K562 (cell line): Measurements from ENCODE around the gene RSRC1. TPM values are rescaled to one million over a fixed set of nuclear protein-coding genes. Genes with fewer than 3 reads are reported as not detected.

Source experiments
- ATAC-seq: fragments of 200-7000 bp; cut with Tn5 transposase; 3 replicates; pipeline ENCODE4 v1.9.1; 2020; ENCODE audit warnings: moderate library complexity
- BruUV-seq: library from RNA; stranded (reverse); fragments of 400-500 nt; replicated peaks from 2 replicates; lab custom pipeline; 2021; lab: Mats Ljungman, UMichigan
- CTCF ChIA-PET: fragments of 300-600 bp; formaldehyde crosslinking; extraction: SDS; loops from one replicate; lab custom pipeline; 2021; ENCODE audit warnings: low intra/inter-chr PET ratio; lab: Yijun Ruan, JAX
- POLR2A ChIA-PET: fragments of 300-600, 350-650 bp; sonication (Branson Sonifier 250); formaldehyde crosslinking; extraction: SDS; loops from one replicate; lab custom pipeline; 2021; ENCODE audit warnings: antibody characterized with exemption, inconsistent platforms; lab: Yijun Ruan, JAX
- DNase-seq, 4 experiments: peaks; one replicate each; pipeline versions ENCODE4 v3.0.0 to v3.0.0-alpha.2; 2011 to 2018; ENCODE audit warnings: low spot score in 3 of 4, mixed read lengths in 3 of 4; ENCODE audit errors: extremely low read depth in 1 of 4
- FAIRE-seq: peaks from 2 replicates; lab custom pipeline; 2011; peaks lifted over from hg19 to GRCh38; lab: Jason Lieb, UNC
- H2AFZ ChIP-seq: 2 replicates; pipeline ENCODE4 v1.6.0; 2011; ENCODE audit warnings: low read depth, low read length, control low read depth, inconsistent platforms
- H3K27ac ChIP-seq: fragments of 200-600 bp; 3 replicates; pipeline ENCODE4 v1.8.0; 2011; ENCODE audit warnings: low read depth, mild to moderate bottlenecking, control low read depth, inconsistent platforms, low read length, moderate library complexity, mixed read lengths; ENCODE audit errors: extremely low read depth
- H3K27me3 ChIP-seq, 2 experiments: fragments of 300-600 bp in 1 of 2; 2 replicates in 1 of 2; 3 replicates in 1 of 2; pipeline versions ENCODE4 v1.6.0 to v1.8.0; 2011; ENCODE audit warnings: inconsistent platforms in 2 of 2, low read length in 2 of 2, mild to moderate bottlenecking in 1 of 2, mixed read lengths in 1 of 2, moderate library complexity in 1 of 2; ENCODE audit not compliant: control insufficient read depth in 2 of 2, insufficient read depth in 2 of 2
- H3K36me3 ChIP-seq: fragments of 300-600 bp; 3 replicates; pipeline ENCODE4 v1.8.0; 2011; ENCODE audit warnings: mild to moderate bottlenecking, low read length, inconsistent platforms; ENCODE audit not compliant: control insufficient read depth, insufficient read depth
- H3K4me1 ChIP-seq, 2 experiments: fragments of 200-600 bp in 1 of 2; replicated peaks in 1 of 2; 2 replicates in 1 of 2; 3 replicates in 1 of 2; pipeline versions ENCODE4 v1.5.1 to v1.8.0; 2011; ENCODE audit warnings: inconsistent platforms in 2 of 2, low read length in 2 of 2, mild to moderate bottlenecking in 1 of 2, mixed read lengths in 1 of 2, moderate library complexity in 1 of 2; ENCODE audit not compliant: control insufficient read depth in 2 of 2, insufficient read depth in 2 of 2
- H3K4me2 ChIP-seq: 2 replicates; pipeline ENCODE4 v1.6.1; 2011; ENCODE audit warnings: low read length, control low read depth, inconsistent platforms, mixed read lengths; ENCODE audit not compliant: insufficient read depth
- H3K4me3 ChIP-seq: fragments of 200-600 bp; sonication (generic), shearing (Covaris generic); 2 replicates; pipeline ENCODE4 v1.5.1; 2016; ENCODE audit warnings: control low read depth, inconsistent platforms
- H3K79me2 ChIP-seq: fragments of 200-600 bp; 3 replicates; pipeline ENCODE4 v1.8.0; 2011; ENCODE audit warnings: low read length, inconsistent platforms; ENCODE audit not compliant: control insufficient read depth, insufficient read depth
- H3K9ac ChIP-seq, 2 experiments: 2 replicates each; pipeline versions ENCODE4 v1.6.0 to v1.6.1; 2011; ENCODE audit warnings: low read depth in 2 of 2, low read length in 2 of 2, control low read depth in 1 of 2, inconsistent platforms in 1 of 2, mild to moderate bottlenecking in 1 of 2, mixed read lengths in 1 of 2; ENCODE audit not compliant: insufficient read depth in 1 of 2
- H3K9me1 ChIP-seq: one replicate; pipeline ENCODE4 v1.6.0; 2011; ENCODE audit warnings: inconsistent platforms, mild to moderate bottlenecking, low read length, moderate library complexity; ENCODE audit not compliant: control insufficient read depth, insufficient read depth
- H3K9me3 ChIP-seq: replicated peaks from 2 replicates; pipeline ENCODE4 v1.5.1; 2011; ENCODE audit warnings: low read depth, low read length, inconsistent platforms; ENCODE audit not compliant: control insufficient read depth, insufficient read depth
- H4K20me1 ChIP-seq: replicated peaks from 2 replicates; pipeline ENCODE4 v1.6.1; 2011; ENCODE audit warnings: low read length, inconsistent platforms, mixed read lengths; ENCODE audit not compliant: control insufficient read depth, insufficient read depth
- CSDE1 ChIP-seq, 2 experiments: fragments of 450-650 bp; IDR thresholded peaks; 2 replicates each; pipeline ENCODE4 v1.6.1; 2016; ENCODE audit warnings: mild to moderate bottlenecking in 1 of 2
- DPF2 ChIP-seq: fragments of 450-650 bp; IDR thresholded peaks from 2 replicates; pipeline ENCODE4 v1.6.1; 2016
- HNRNPK ChIP-seq: fragments of 200-400 bp; formaldehyde crosslinking; IDR thresholded peaks from one replicate; pipeline ENCODE4 v1.6.1; 2018; ENCODE audit warnings: mild to moderate bottlenecking, low read depth, low read length; ENCODE audit not compliant: poor library complexity, severe bottlenecking
- SNRNP70 ChIP-seq: fragments of 200-400 bp; formaldehyde crosslinking; optimal IDR thresholded peaks from 2 replicates; pipeline ENCODE3; 2017; ENCODE audit warnings: low read depth, low read length
- TEAD1 ChIP-seq, 2 experiments: fragments of 450-650 bp in 1 of 2; sonication (generic) in 1 of 2; formaldehyde crosslinking; IDR thresholded peaks; 2 replicates each; pipeline versions ENCODE4 v1.4.0 to v1.8.0; 2020 to 2022; ENCODE audit warnings: mild to moderate bottlenecking in 2 of 2, missing genetic modification reagents in 1 of 2
- WGBS: fragments of 100-300 bp; shearing (Covaris generic); methylation state at CpG from one replicate; pipeline ENCODE4 v1.1.6; 2016; ENCODE audit warnings: low coverage, mixed read lengths; ENCODE audit not compliant: insufficient coverage; ENCODE audit errors: missing lambda C conversion rate; 5-methylcytosine and 5-hydroxymethylcytosine counted together
- in situ Hi-C: fragments of 300-500 bp; cut with MboI; formaldehyde crosslinking; loops from 4 replicates; pipeline ENCODE4 v1.15.0; 2018; ENCODE audit warnings: inconsistent platforms, mixed read lengths
- intact Hi-C: fragments of 100-400 bp; cut with micrococcal nuclease; formaldehyde crosslinking; loops from 2 replicates; pipeline ENCODE4 v1.14.2; 2022
- polyA plus RNA-seq, 8 experiments: library from polyadenylated mRNA; depleted of rRNA in 4 of 8; stranded (reverse) in 5 of 8; unstranded in 3 of 8; fragments of >200 nt; fragmentation: Nextera tagmentation in 2 of 8; fragmentation: Illumina TruSeq in 1 of 8; extraction: Ambion mirVana in 2 of 8; extraction: Trizol in 1 of 8; gene quantifications; 2 replicates each; pipeline versions ENCODE4 v1.2.1 to v1.2.3, GENCODE V29; 2011 to 2014; ENCODE audit warnings: inconsistent platforms in 1 of 8, missing spikeins in 1 of 8
- total RNA-seq, 7 experiments: library from RNA; depleted of rRNA in 6 of 7; stranded (reverse); fragments of >200 nt in 6 of 7; fragmentation: Illumina TruSeq in 2 of 7; extraction: Trizol in 2 of 7; gene quantifications; 2 replicates each; pipeline versions ENCODE4 v1.2.1 to v1.2.3, GENCODE V29; 2011 to 2021; ENCODE audit warnings: low replicate concordance in 1 of 7

The RSRC1 gene
- total and polyA plus RNA-seq, 9 of the 15 experiments (the other 6 are each of a cell fraction or from before 2014, with no cell fraction given): 19.3 to 128 (median 75.5) TPM

- BruUV-seq: no TSS peak
- Histone ChIP-seq H3K4me2 (no peak overlapping the region), H3K9me3 (no peaks in the 10 kb centered on the region), H2AFZ (no peak overlapping the region), H3K27ac (no peak overlapping the region), H3K4me3 (no peak overlapping the region), H3K9ac (no peak overlapping the region), H3K27me3 (no peaks in the 10 kb centered on the region), H3K4me1 (peaks cover 4 to 17% of the 10 kb centered on the region in 2 experiments; a peak in 3 of 5 replicates), H3K9me1 (no peaks in the 10 kb centered on the region), H3K36me3 (no peaks in the 10 kb centered on the region; the same call in 1 of the 3 replicates), H4K20me1 (no peaks in the 10 kb centered on the region), H3K79me2 (peaks cover 5% of the 10 kb centered on the region; the same call in 1 of the 3 replicates)
- DNase-seq (no peak), ATAC-seq (no peak), FAIRE-seq (no peak)
- ChIA-PET CTCF (no interaction called here), POLR2A (interaction anchor here (0.7 kb wide), 1 partner anchor 30 kb away, joined by 3 read pairs; no protein-coding TSS in a partner anchor)
- TF ChIP-seq SNRNP70 (no peak), CSDE1 (IDR thresholded peaks at IDR 0.05) (no peak), HNRNPK (no peak), TEAD1 (CRISPR knock-in tag; IDR thresholded peaks at IDR 0.05) (no peak), DPF2 (no peak)
- 72% methylated on average over 2 of the region's 2 CpGs for WGBS
- intact Hi-C loops: no loop called here
- in situ Hi-C loops: no loop called here
Measured at GRCh38 chr3:158166223-158166622, 56.3 kb downstream of the RSRC1 start.
